ENCODE data around the gene SPATA24.
"Not testable (repeated sequence)": the region's sequence is repeated elsewhere in the genome, so short reads cannot be mapped to it uniquely, and the experiment has no call there.

SPATA24 gene

GRCh38 chr5:139416651-139417050 is 12.8 kb upstream of the SPATA24 start:
- Histone ChIP-seq H3K27ac (ENCODE audit: low read depth in 2 of 2, low read length in 2 of 2) (peak overlapping the region; percentile 69 to 76), H3K9me3 (ENCODE audit: control insufficient read depth in 2 of 2, low read length in 2 of 2) (no peaks in the 10 kb centered on the region), H3K4me1 (ENCODE audit: control insufficient read depth in 2 of 2, insufficient read depth in 2 of 2, low read length in 2 of 2) (peaks cover 21 to 52% of the 10 kb centered on the region in 2 donors), H3K4me3 (ENCODE audit: low read length in 2 of 2) (no peak overlapping the region), H3K27me3 (ENCODE audit: control insufficient read depth in 2 of 2, insufficient read depth in 2 of 2, low read length in 2 of 2) (no peaks in the 10 kb centered on the region), H3K9ac (ENCODE audit: low read depth in 1 of 2, low read length in 2 of 2) (no peak overlapping the region), H3K36me3 (ENCODE audit: control insufficient read depth in 2 of 2, insufficient read depth in 2 of 2, low read length in 2 of 2) (peaks cover 0 to 3% of the 10 kb centered on the region in 2 donors)

GRCh38 chr5:139415869-139416268 is 12.0 kb upstream of the SPATA24 start:
- Histone ChIP-seq H3K36me3 (ENCODE audit: control insufficient read depth in 2 of 2, insufficient read depth in 2 of 2, low read length in 2 of 2) (peaks cover 0 to 3% of the 10 kb centered on the region in 2 donors), H3K27ac (ENCODE audit: low read depth in 2 of 2, low read length in 2 of 2) (peak overlapping the region; percentile 69 to 76), H3K9me3 (ENCODE audit: control insufficient read depth in 2 of 2, low read length in 2 of 2) (no peaks in the 10 kb centered on the region), H3K4me1 (ENCODE audit: control insufficient read depth in 2 of 2, insufficient read depth in 2 of 2, low read length in 2 of 2) (peaks cover 21 to 52% of the 10 kb centered on the region in 2 donors), H3K4me3 (ENCODE audit: low read length in 2 of 2) (no peak overlapping the region), H3K27me3 (ENCODE audit: control insufficient read depth in 2 of 2, insufficient read depth in 2 of 2, low read length in 2 of 2) (no peaks in the 10 kb centered on the region), H3K9ac (ENCODE audit: low read depth in 1 of 2, low read length in 2 of 2) (no peak overlapping the region)

GRCh38 chr5:139415221-139415861 is 11.5 kb upstream of the SPATA24 start:
- H3K27me3 ChIP-seq (ENCODE audit: control insufficient read depth in 2 of 2, insufficient read depth in 2 of 2, low read length in 2 of 2) = no peaks in the 10 kb centered on the region
- H3K9ac ChIP-seq (ENCODE audit: low read depth in 1 of 2, low read length in 2 of 2) = no peak overlapping the region
- H3K4me1 ChIP-seq (ENCODE audit: control insufficient read depth in 2 of 2, insufficient read depth in 2 of 2, low read length in 2 of 2) = peaks cover 21 to 52% of the 10 kb centered on the region in 2 donors
- H3K36me3 ChIP-seq (ENCODE audit: control insufficient read depth in 2 of 2, insufficient read depth in 2 of 2, low read length in 2 of 2) = peaks cover 0 to 3% of the 10 kb centered on the region in 2 donors
- no peak overlapping the region for H3K4me3 ChIP-seq (ENCODE audit: low read length in 2 of 2)
- peak overlapping the region; percentile 44 to 76 for H3K27ac ChIP-seq (ENCODE audit: low read depth in 2 of 2, low read length in 2 of 2)
- H3K9me3 ChIP-seq (ENCODE audit: control insufficient read depth in 2 of 2, low read length in 2 of 2) = no peaks in the 10 kb centered on the region

- peak overlapping the region in 1 of 2 donors; percentile 19 for H3K27ac ChIP-seq (ENCODE audit: low read depth in 2 of 2, low read length in 2 of 2)
- H3K9ac ChIP-seq (ENCODE audit: low read depth in 1 of 2, low read length in 2 of 2) = no peak overlapping the region
These were observed 10.8 kb upstream of the SPATA24 start for GRCh38 chr5:139414581-139415130.

GRCh38 chr5:139413963-139414362 is 10.1 kb upstream of the SPATA24 start:
- Histone ChIP-seq H3K4me3 (ENCODE audit: low read length in 2 of 2) (no peak overlapping the region), H3K36me3 (ENCODE audit: control insufficient read depth in 2 of 2, insufficient read depth in 2 of 2, low read length in 2 of 2) (peaks cover 0 to 3% of the 10 kb centered on the region in 2 donors), H3K27ac (ENCODE audit: low read depth in 2 of 2, low read length in 2 of 2) (no peak overlapping the region), H3K4me1 (ENCODE audit: control insufficient read depth in 2 of 2, insufficient read depth in 2 of 2, low read length in 2 of 2) (peaks cover 15 to 39% of the 10 kb centered on the region in 2 donors), H3K9me3 (ENCODE audit: control insufficient read depth in 2 of 2, low read length in 2 of 2) (no peaks in the 10 kb centered on the region), H3K27me3 (ENCODE audit: control insufficient read depth in 2 of 2, insufficient read depth in 2 of 2, low read length in 2 of 2) (no peaks in the 10 kb centered on the region), H3K9ac (ENCODE audit: low read depth in 1 of 2, low read length in 2 of 2) (no peak overlapping the region)

More at GRCh38 chr5:139414581-139415130, 10.8 kb upstream of the SPATA24 start:
- H3K9me3 ChIP-seq (ENCODE audit: control insufficient read depth in 2 of 2, low read length in 2 of 2) = no peaks in the 10 kb centered on the region
- H3K4me1 ChIP-seq (ENCODE audit: control insufficient read depth in 2 of 2, insufficient read depth in 2 of 2, low read length in 2 of 2) = peaks cover 21 to 46% of the 10 kb centered on the region in 2 donors
- H3K27me3 ChIP-seq (ENCODE audit: control insufficient read depth in 2 of 2, insufficient read depth in 2 of 2, low read length in 2 of 2) = no peaks in the 10 kb centered on the region
- no peak overlapping the region for H3K4me3 ChIP-seq (ENCODE audit: low read length in 2 of 2)
- peaks cover 0 to 3% of the 10 kb centered on the region in 2 donors for H3K36me3 ChIP-seq (ENCODE audit: control insufficient read depth in 2 of 2, insufficient read depth in 2 of 2, low read length in 2 of 2)

- H3K9me3 ChIP-seq (ENCODE audit: control insufficient read depth in 2 of 2, low read length in 2 of 2) = no peaks in the 10 kb centered on the region
- H3K27ac ChIP-seq (ENCODE audit: low read depth in 2 of 2, low read length in 2 of 2) = no peak overlapping the region
These were observed 9.3 kb upstream of the SPATA24 start for GRCh38 chr5:139413153-139413552.

GRCh38 chr5:139410993-139411828 is 7.3 kb upstream of the SPATA24 start:
- no peaks in the 10 kb centered on the region for H3K27me3 ChIP-seq (ENCODE audit: control insufficient read depth in 2 of 2, insufficient read depth in 2 of 2, low read length in 2 of 2)
- H3K4me1 ChIP-seq (ENCODE audit: control insufficient read depth in 2 of 2, insufficient read depth in 2 of 2, low read length in 2 of 2) = peaks cover 7 to 18% of the 10 kb centered on the region in 2 donors
- no peaks in the 10 kb centered on the region for H3K36me3 ChIP-seq (ENCODE audit: control insufficient read depth in 2 of 2, insufficient read depth in 2 of 2, low read length in 2 of 2)
- H3K9ac ChIP-seq (ENCODE audit: low read depth in 1 of 2, low read length in 2 of 2) = no peak overlapping the region
- H3K27ac ChIP-seq (ENCODE audit: low read depth in 2 of 2, low read length in 2 of 2) = peak overlapping the region in 1 of 2 donors; percentile 2
- H3K4me3 ChIP-seq (ENCODE audit: low read length in 2 of 2) = no peak overlapping the region
- no peaks in the 10 kb centered on the region for H3K9me3 ChIP-seq (ENCODE audit: control insufficient read depth in 2 of 2, low read length in 2 of 2)

More at GRCh38 chr5:139413153-139413552, 9.3 kb upstream of the SPATA24 start:
- no peaks in the 10 kb centered on the region for H3K36me3 ChIP-seq (ENCODE audit: control insufficient read depth in 2 of 2, insufficient read depth in 2 of 2, low read length in 2 of 2)
- peaks cover 12 to 31% of the 10 kb centered on the region in 2 donors for H3K4me1 ChIP-seq (ENCODE audit: control insufficient read depth in 2 of 2, insufficient read depth in 2 of 2, low read length in 2 of 2)
- no peak overlapping the region for H3K9ac ChIP-seq (ENCODE audit: low read depth in 1 of 2, low read length in 2 of 2)
- no peak overlapping the region for H3K4me3 ChIP-seq (ENCODE audit: low read length in 2 of 2)
- no peaks in the 10 kb centered on the region for H3K27me3 ChIP-seq (ENCODE audit: control insufficient read depth in 2 of 2, insufficient read depth in 2 of 2, low read length in 2 of 2)

- H3K27me3 ChIP-seq (ENCODE audit: control insufficient read depth in 2 of 2, insufficient read depth in 2 of 2, low read length in 2 of 2) = no peaks in the 10 kb centered on the region
- no peak overlapping the region for H3K27ac ChIP-seq (ENCODE audit: low read depth in 2 of 2, low read length in 2 of 2)
- H3K9ac ChIP-seq (ENCODE audit: low read depth in 1 of 2, low read length in 2 of 2) = no peak overlapping the region
These were observed 6.5 kb upstream of the SPATA24 start for GRCh38 chr5:139410121-139410992.

GRCh38 chr5:139409116-139409515 is 5.2 kb upstream of the SPATA24 start:
- H3K27me3 ChIP-seq (ENCODE audit: control insufficient read depth in 2 of 2, insufficient read depth in 2 of 2, low read length in 2 of 2); H3K4me3 ChIP-seq (ENCODE audit: low read length in 2 of 2); H3K36me3 ChIP-seq (ENCODE audit: control insufficient read depth in 2 of 2, insufficient read depth in 2 of 2, low read length in 2 of 2); H3K27ac ChIP-seq (ENCODE audit: low read depth in 2 of 2, low read length in 2 of 2); H3K9ac ChIP-seq (ENCODE audit: low read depth in 1 of 2, low read length in 2 of 2); H3K4me1 ChIP-seq (ENCODE audit: control insufficient read depth in 2 of 2, insufficient read depth in 2 of 2, low read length in 2 of 2); H3K9me3 ChIP-seq (ENCODE audit: control insufficient read depth in 2 of 2, low read length in 2 of 2): not testable (repeated sequence)

More at GRCh38 chr5:139410121-139410992, 6.5 kb upstream of the SPATA24 start:
- H3K36me3 ChIP-seq (ENCODE audit: control insufficient read depth in 2 of 2, insufficient read depth in 2 of 2, low read length in 2 of 2) = no peaks in the 10 kb centered on the region
- H3K4me3 ChIP-seq (ENCODE audit: low read length in 2 of 2) = no peak overlapping the region
- H3K9me3 ChIP-seq (ENCODE audit: control insufficient read depth in 2 of 2, low read length in 2 of 2) = no peaks in the 10 kb centered on the region
- H3K4me1 ChIP-seq (ENCODE audit: control insufficient read depth in 2 of 2, insufficient read depth in 2 of 2, low read length in 2 of 2) = peaks cover 3 to 9% of the 10 kb centered on the region in 2 donors

Data from mucosa of rectum (tissue), 2 donors.